HG03095 (cell line): ENCODE measurements around the gene SYNPO2L.
"Not testable (repeated sequence)": the region's sequence is repeated elsewhere in the genome, so short reads cannot be mapped to it uniquely, and the experiment has no call there.

Experiments used
- ATAC-seq: cut with Tn5 transposase; IDR thresholded peaks from one replicate; pipeline ENCODE4 v1.9.1; 2021; ENCODE audit warnings: moderate library complexity; ENCODE audit not compliant: unreplicated experiment

Gene SYNPO2L, protein sequence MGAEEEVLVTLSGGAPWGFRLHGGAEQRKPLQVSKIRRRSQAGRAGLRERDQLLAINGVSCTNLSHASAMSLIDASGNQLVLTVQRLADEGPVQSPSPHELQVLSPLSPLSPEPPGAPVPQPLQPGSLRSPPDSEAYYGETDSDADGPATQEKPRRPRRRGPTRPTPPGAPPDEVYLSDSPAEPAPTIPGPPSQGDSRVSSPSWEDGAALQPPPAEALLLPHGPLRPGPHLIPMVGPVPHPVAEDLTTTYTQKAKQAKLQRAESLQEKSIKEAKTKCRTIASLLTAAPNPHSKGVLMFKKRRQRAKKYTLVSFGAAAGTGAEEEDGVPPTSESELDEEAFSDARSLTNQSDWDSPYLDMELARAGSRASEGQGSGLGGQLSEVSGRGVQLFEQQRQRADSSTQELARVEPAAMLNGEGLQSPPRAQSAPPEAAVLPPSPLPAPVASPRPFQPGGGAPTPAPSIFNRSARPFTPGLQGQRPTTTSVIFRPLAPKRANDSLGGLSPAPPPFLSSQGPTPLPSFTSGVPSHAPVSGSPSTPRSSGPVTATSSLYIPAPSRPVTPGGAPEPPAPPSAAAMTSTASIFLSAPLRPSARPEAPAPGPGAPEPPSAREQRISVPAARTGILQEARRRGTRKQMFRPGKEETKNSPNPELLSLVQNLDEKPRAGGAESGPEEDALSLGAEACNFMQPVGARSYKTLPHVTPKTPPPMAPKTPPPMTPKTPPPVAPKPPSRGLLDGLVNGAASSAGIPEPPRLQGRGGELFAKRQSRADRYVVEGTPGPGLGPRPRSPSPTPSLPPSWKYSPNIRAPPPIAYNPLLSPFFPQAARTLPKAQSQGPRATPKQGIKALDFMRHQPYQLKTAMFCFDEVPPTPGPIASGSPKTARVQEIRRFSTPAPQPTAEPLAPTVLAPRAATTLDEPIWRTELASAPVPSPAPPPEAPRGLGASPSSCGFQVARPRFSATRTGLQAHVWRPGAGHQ

GRCh38 chr10:73655990-73656298 is at the start of gene SYNPO2L:
TSS of gene SYNPO2L (minus strand) at chr10:73656029. CDS start at chr10:73655922, 107 bp downstream.
- ATAC-seq, result no peak

- not testable (repeated sequence) for ATAC-seq
Measured at GRCh38 chr10:73703924-73704323, 48.1 kb upstream of the SYNPO2L start.

GRCh38 chr10:73698819-73699218 is 43.0 kb upstream of the SYNPO2L start:
- ATAC-seq, result not testable (repeated sequence)

- not testable (repeated sequence) for ATAC-seq
Measured at GRCh38 chr10:73697675-73698159, 41.9 kb upstream of the SYNPO2L start, which contains the start of gene AGAP5. TSS of gene AGAP5 (minus strand) at chr10:73698109. CDS start at chr10:73697755, 354 bp downstream.

GRCh38 chr10:73695302-73695701 is 39.5 kb upstream of the SYNPO2L start:
- ATAC-seq, result not testable (repeated sequence)

DNA sequence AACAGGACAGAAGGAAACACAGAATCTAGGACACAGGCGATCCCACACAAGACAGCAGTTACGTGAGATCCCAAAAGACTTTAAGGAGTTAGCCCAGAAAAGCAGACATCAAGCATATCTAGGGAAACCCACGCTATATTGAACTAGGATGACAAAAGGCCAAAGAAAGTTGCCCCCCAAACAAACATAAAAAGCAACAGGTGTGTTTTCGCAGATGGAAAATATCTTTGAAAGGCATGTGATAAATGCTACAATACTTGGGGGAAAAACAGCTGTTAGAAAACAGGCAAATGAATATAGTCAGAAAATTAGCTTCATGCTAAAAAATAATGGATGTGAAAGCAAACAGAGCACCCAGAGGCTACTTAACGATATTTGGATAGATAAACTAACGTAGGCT is 34.9 kb upstream of the SYNPO2L start:
- ATAC-seq, result not testable (repeated sequence)

DNA sequence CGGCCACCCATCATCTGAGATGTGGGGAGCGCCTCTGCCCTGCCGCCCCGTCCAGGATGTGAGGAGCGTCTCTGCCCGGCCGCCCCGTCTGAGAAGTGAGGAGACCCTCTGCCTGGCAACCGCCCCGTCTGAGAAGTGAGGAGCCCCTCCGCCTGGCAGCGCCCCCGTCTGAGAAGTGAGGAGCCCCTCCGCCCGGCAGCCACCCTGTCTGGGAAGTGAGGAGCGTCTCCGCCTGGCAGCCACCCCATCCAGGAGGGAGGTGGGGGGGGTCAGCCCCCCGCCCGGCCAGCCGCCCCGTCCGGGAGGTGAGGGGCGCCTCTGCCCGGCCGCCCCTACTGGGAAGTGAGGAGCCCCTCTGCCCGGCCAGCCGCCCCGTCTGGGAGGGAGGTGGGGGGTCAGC is 33.8 kb upstream of the SYNPO2L start:
- ATAC-seq, result not testable (repeated sequence)

DNA sequence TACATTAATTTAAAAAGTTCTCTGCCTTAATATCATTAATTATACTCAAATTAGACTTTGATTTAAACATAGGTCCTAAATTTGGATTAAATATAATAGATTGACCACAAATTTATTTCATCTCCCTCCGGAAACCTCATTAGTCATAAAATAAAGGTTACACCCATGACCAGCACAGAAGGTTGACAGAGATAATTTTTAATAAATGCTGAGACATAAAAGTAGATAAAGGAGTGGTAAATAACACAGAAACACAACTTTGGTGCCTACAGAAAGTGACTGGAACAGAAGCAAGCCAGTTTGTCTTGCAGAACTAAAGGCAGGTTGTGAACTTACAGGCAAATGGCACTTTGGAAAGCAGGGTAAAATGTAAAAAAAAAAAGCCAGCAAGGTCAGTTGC is 31.8 kb upstream of the SYNPO2L start:
- ATAC-seq, result not testable (repeated sequence)

DNA sequence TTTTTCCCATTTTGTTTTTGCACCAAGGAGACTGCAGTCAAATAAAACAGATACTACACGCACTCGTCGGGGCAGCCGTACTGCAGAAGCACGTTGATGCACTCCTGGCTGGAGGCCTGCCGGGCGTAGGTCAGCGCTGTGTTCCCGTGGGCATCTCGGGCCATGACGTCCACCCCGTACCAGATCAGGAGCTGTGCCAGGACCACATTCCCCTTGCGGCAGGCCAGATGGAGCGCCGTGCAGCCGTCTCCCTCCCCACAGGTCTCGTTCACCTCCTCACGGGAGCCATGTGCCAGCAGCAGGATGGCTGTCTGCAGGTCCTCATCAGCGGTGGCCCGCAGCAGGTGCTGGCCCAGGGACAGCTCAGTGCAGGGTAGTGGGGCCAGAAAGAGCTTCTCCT is 18.7 kb upstream of the SYNPO2L start:
- not testable (repeated sequence) for ATAC-seq

- not testable (repeated sequence) for ATAC-seq
Measured at GRCh38 chr10:73668378-73668777, 12.5 kb upstream of the SYNPO2L start.

DNA sequence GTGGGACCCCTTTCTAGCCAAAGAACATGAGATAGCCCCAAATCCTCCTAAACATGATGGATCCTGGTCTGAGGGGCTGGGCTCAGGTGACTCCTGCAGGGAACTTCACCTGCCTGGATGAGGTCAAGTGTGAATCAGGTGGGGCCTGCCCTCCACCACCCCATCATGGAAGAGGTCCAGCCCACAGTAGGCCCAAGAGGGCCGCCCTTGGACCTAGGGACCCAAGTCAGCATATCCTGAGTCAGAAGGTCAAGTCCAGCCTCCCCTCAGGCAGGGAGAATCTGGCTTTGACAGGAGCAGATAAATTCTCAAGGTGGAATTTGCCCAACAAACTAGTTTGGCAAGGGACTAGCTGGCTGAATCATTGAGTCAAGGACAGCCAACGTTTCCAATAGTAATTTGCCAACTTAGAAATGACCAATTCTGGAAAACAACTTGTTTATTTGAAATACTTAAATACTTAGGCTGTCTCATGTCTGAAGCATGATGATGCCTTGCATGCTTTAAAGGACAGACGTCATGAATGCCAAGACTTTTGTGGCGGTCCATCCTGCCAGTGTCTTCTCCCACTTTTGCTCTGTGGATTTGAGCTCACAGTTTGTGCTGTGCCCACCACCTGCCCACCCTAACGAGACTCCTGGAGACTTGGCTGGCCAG is 10.5 kb upstream of the SYNPO2L start:
- not testable (repeated sequence) for ATAC-seq

DNA sequence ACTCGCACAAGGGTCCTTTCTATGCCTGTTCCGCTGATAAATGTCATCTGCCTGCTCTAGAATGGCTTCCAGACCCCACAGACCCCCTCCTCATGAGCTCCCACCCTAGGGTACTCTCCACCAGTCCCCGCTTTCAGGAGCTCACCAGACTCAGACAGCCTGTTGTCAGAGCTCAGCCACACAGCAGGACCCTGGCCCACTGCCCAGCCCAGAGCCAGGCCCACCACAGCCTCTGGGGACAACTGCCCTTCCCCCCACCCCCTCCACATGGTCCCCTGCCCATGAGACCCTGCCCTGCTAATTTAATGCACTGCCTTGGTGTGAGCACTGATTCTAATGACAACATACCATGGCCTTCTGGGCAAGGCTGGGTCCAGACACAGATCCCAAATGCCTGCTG is 9.8 kb upstream of the SYNPO2L start:
- ATAC-seq, result not testable (repeated sequence)

GRCh38 chr10:73664156-73665040 is 8.6 kb upstream of the SYNPO2L start:
- not testable (repeated sequence) for ATAC-seq

DNA sequence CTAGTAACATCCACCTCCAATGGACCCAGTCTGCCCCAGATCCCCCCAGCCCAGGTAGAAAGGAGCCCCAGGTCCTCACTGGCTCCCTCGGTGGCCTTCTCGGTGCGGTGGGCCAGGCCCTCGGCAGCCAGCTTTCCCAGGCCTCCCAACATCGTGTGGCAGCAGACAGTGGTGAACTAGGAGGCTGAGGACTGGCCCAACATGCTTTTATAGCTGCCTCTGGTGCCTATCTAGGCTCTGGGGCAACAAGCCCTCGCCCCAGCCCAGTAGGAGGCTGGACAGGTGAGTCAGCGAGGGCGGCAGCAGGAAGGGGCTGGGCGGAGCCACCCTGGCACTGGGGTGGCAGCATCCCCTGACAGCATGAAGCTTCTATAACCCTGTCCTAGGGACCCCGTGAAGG is 7.8 kb upstream of the SYNPO2L start:
- not testable (repeated sequence) for ATAC-seq

DNA sequence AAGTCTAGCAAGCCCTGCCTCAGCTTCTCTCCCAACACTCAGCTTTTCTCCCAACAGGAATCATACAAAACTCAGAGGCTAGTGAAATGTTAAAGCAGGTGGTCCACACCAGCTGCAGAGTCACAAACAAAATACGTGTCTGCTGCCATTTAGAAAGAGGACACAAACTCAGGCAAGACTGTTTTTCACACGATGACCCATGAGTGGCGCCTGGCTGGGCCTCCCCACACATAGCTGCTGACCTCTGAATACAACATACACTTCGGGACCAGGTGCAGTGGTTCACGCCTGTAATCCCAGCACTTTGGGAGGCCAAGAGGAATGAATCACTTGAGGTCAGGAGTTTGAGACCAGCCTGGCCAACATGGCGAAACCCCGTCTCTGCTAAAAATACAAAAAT is 6.9 kb upstream of the SYNPO2L start:
- not testable (repeated sequence) for ATAC-seq

GRCh38 chr10:73655257-73655989 is 406 bp downstream of the SYNPO2L start:
- ATAC-seq, result no peak

GRCh38 chr10:73653701-73654100 is 2.1 kb downstream of the SYNPO2L start:
- ATAC-seq, result no peak

- no peak for ATAC-seq
Measured at GRCh38 chr10:73653195-73653594, 2.6 kb downstream of the SYNPO2L start.
